Neural cell (in vitro differentiated cells): Measurements from ENCODE around the gene GRIA1.

Experiments used
- EP300 ChIP-seq: fragments of 450-650 bp; conservative IDR thresholded peaks from 2 replicates; pipeline ENCODE4 v1.6.1; 2014; ENCODE audit warnings: antibody characterized with exemption, mild to moderate bottlenecking, moderate library complexity; ENCODE audit not compliant: poor library complexity, severe bottlenecking
- POLR2AphosphoS5 ChIP-seq: IDR thresholded peaks from 2 replicates; pipeline ENCODE4 v1.6.1; 2012

- TF ChIP-seq POLR2AphosphoS5 (no peak), EP300 (no peak)
Observed at GRCh38 chr5:153824909-153825308, 334.4 kb downstream of the GRIA1 start.
